Renal pelvis (tissue), 4 donors: ENCODE data around the gene LIMA1. TPM values are rescaled to one million over a fixed set of nuclear protein-coding genes. Genes with fewer than 3 reads are reported as not detected.
"Not testable (repeated sequence)": the region's sequence is repeated elsewhere in the genome, so short reads cannot be mapped to it uniquely, and the experiment has no call there.

ENCODE experiments used
- DNase-seq: peaks from one replicate; pipeline ENCODE4 v3.0.0-alpha.2; 2013
- polyA plus RNA-seq, 3 donors: library from polyadenylated mRNA; unstranded; fragments of 120-200 nt; gene quantifications; one replicate each; pipeline ENCODE4 v1.2.1, GENCODE V29; 2013; ENCODE audit not compliant: insufficient read length in 3 of 3

Gene LIMA1
- polyA plus RNA-seq, 3 donors, result 76.7 to 84.2 (median 78.8) TPM

DNA sequence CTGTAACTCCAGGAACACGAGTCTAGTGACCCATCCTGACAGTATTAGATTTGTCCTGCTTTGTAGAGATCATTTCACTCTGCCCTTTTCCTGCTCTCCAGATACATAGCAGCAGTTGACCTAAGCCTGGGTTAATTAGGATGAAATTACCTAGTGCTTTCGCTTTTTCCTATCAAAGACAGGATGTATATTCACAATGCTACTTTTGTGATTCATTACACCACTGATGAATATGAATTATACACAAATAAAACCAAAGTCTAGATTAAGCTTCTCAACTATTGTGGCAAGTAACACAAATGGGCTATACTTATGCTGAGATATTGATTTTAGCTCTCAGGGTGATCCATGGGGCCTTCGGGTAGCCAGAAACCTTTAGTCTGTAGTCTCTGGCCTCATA is 134.0 kb downstream of the LIMA1 start:
- DNase-seq, result no peak

DNA sequence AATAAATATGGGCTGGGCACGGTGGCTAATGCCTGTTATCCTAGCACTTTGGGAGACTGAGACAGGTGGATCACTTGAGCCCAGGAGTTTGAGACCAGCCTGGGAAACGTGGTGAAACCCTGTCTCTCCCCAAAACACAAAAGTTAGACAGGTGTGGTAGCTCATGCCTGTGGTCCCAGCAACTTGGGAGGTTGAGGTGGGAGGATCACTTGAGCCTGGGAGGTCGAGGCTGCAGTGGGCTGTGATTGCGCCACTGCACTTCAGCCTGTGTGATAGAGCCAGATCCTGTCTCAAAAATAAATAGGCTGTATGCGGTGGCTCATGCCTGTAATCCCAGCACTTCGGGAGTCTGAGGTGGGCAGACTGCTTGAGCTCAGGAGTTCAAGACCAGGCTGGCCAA is 135.3 kb downstream of the LIMA1 start:
- DNase-seq, result not testable (repeated sequence)

DNA sequence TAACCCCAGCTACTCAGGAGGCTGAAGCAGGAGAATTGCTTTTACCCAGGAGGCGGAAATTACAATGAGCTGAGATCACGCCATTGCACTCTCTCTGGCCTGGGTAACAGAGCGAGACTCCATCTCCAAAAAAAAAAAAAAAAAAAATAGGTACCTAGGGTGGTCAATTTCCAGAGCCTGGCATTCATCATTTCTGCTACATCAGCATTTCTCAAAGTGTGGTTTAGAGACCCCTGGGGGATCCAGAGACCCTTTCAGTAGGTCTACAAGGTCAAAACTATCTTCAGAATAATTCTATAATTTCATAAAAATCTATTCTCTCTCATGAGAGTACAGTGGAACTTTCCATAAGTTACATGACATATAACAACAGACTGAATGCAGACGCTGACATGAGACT is 136.0 kb downstream of the LIMA1 start:
- no peak for DNase-seq

DNA sequence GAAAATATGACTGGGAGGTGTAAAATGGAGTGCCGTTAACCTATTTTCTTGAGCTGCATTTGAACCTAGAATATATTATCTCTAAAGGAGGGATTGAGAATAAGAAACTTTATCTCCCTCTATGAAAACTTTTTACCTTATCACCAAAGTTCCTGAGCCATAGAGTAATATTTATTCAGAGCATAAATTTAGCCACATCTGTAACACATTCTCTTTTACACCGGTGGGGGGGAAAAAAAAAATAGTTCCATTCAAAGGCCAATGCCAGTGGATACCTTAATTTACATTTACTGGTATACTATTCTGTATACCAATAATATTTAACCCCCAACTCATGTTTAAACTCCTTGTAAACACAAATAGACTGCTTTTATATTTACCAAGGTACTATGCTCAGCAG is 137.9 kb downstream of the LIMA1 start:
- DNase-seq, result no peak

DNA sequence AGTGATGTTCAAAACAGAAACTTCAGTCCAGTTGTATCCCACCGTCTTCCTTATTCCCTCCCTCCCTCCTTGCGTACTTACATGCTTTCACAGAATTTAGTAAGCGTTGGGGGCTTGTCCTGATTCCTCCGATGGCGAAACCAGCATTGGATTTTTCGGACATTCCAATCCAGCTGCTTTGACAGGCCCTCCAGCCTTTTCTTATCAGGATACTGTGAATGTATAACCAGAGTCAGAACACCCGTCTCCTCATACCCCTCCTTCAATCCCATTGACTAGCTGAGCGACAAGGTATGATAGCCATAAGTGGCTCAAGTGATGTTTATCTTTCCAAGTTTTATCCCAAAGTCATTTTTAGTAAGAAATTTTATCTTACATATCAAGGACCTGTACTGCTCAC is 140.3 kb downstream of the LIMA1 start:
- no peak for DNase-seq

DNA sequence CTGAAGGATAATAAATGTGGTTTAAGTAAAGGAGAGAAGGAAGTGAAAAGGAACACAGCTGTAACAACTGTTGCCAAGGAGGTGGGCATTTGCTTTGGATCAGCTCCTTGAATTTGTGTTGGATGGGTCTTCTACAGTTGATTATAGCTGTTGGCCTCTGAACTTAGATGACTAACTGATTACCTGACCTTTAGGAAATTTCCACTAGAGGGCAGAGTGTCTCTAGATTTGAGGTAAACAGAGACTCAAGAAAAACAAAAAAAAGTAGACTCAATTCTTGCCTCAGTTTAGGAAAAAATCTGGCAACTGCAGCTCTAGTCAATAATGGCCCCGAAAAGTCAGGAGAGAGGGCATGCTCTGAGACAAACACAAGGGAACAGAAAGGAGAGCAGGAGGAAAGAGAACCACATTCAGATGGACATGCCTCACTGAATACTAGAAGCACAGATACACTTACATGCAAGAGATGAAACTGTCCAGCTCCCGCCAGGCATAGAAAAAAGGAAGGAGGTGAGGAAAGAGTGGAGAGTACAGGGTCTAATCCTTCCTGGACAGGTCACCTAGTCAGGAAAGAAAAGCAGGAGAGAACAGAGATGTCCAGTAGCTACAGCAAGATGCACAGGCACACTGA is 150.7 kb downstream of the LIMA1 start:
- DNase-seq, result no peak

DNA sequence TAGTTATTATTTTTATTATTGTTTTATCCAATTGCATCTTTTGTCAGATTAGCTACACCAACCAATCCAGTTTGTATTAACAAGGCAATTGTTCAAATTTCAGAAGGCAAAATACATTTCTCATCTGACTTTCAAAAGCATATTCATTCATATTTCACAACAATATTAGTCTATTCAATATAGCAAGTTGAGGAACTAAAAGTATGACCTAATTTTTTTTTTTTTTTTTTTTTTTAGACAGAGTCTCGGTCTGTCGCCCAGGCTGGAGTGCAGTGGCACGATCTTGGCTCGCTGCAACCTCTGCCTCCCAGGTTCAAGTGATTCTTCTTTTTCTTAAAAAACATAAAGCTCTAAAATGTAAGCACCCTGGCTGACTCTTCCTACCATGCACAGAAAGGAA is 154.0 kb downstream of the LIMA1 start:
- DNase-seq, result no peak

DNA sequence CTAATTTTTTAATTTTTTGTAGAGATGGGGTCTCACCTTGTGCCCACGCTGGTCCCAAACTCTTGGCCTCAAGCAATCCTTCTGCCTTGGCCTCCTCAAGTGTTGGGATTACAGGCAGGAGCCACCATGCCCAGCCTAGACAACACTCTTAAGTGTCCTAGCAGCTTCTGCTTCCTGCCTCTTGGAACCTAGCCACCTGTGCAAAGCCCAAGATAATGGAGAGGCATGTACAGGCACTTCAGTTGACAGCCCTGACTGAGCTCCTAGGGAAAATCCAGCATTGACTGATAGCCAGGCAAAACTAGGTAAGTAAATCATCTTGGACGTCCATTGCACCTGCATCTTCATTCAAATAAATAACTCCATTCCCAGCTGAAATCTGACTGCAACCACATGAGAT is 155.8 kb downstream of the LIMA1 start:
- DNase-seq, result no peak

Other genes with a start within 250 kb of the LIMA1 start
- gene ASIC1, start 225.9 kb downstream of the LIMA1 start, polyA plus RNA-seq, result 1 to 10 TPM; 4.6 to 5.6 (median 5.5) TPM
- gene SMARCD1, start 198.2 kb downstream of the LIMA1 start, polyA plus RNA-seq, result 100 to 1,000 TPM; 184 to 205 (median 190) TPM
- gene GPD1, start 179.5 kb downstream of the LIMA1 start, polyA plus RNA-seq, result 10 to 100 TPM; 70.6 to 80.1 (median 72.5) TPM
- gene COX14, start 171.3 kb downstream of the LIMA1 start, polyA plus RNA-seq, result 10 to 100 TPM; 49.0 to 57.9 (median 52.4) TPM
- 10 to 100 TPM; 69.5 to 92.7 (median 75.3) TPM for gene CERS5, start 116.2 kb downstream of the LIMA1 start, polyA plus RNA-seq
- under 1 TPM; 0.07 to 0.55 (median 0.39) TPM for gene FAM186A, start 113.1 kb upstream of the LIMA1 start, polyA plus RNA-seq
- gene LARP4, start 117.4 kb upstream of the LIMA1 start, polyA plus RNA-seq, result 10 to 100 TPM; 33.6 to 44.6 (median 42.7) TPM
- 10 to 100 TPM; 22.7 to 25.5 (median 25.2) TPM for gene DIP2B, start 221.5 kb upstream of the LIMA1 start, polyA plus RNA-seq